SJSA1 (cell line): ENCODE measurements around the gene EVI5L. TPM values are rescaled to one million over a fixed set of nuclear protein-coding genes. Genes with fewer than 3 reads are reported as not detected.
"Not testable (repeated sequence)": the region's sequence is repeated elsewhere in the genome, so short reads cannot be mapped to it uniquely, and the experiment has no call there.

Experiments
- DNase-seq, 2 experiments: peaks; one replicate each; pipeline ENCODE4 v3.0.0-alpha.2; 2015 to 2020; ENCODE audit warnings: low spot score in 2 of 2, low read depth in 1 of 2
- H3K27ac ChIP-seq: fragments of 250-450 bp; sonication (Bioruptor Pico); 2 replicates; pipeline ENCODE4 v1.5.1; 2020; ENCODE audit warnings: mild to moderate bottlenecking, moderate library complexity
- H3K27me3 ChIP-seq: fragments of 250-450 bp; sonication (Bioruptor Pico); replicated peaks from 2 replicates; pipeline ENCODE4 v1.5.1; 2020; ENCODE audit warnings: mild to moderate bottlenecking, moderate library complexity
- H3K36me3 ChIP-seq: fragments of 250-450 bp; sonication (Bioruptor Pico); 2 replicates; pipeline ENCODE4 v1.5.1; 2020; ENCODE audit warnings: mild to moderate bottlenecking
- H3K4me1 ChIP-seq: fragments of 250-450 bp; sonication (Bioruptor Pico); replicated peaks from 2 replicates; pipeline ENCODE4 v1.6.1; 2021; ENCODE audit warnings: mild to moderate bottlenecking
- H3K4me3 ChIP-seq: fragments of 250-450 bp; sonication (Bioruptor Pico); 2 replicates; pipeline ENCODE4 v1.5.1; 2020; ENCODE audit warnings: mild to moderate bottlenecking
- H3K9me3 ChIP-seq: fragments of 250-450 bp; sonication (Bioruptor Pico); replicated peaks from 2 replicates; pipeline ENCODE4 v1.5.1; 2020; ENCODE audit warnings: mild to moderate bottlenecking
- total RNA-seq: library from RNA; depleted of rRNA; stranded (reverse); fragments of >200 nt; shearing (Covaris generic); gene quantifications from 2 replicates; pipeline ENCODE4 v1.2.3, GENCODE V29; 2014; rRNA removed

EVI5L gene
- 15.6 and 16.3 TPM in 2 replicates for total RNA-seq

GRCh38 chr19:7829561-7830271 lies at the start of gene EVI5L:
Gene EVI5L (plus strand): TSS chr19:7830218. CDS start chr19:7846543, 16,325 bp downstream.
- Histone ChIP-seq H3K27me3 (peaks cover 16% of the 10 kb centered on the region), H3K9me3 (no peaks in the 10 kb centered on the region), H3K36me3 (no peaks in the 10 kb centered on the region), H3K27ac (no peak within 1 kb of the TSS), H3K4me1 (peaks cover 5% of the 10 kb centered on the region), H3K4me3 (peak within 1 kb of the TSS; percentile 63)
- peak; percentile 99 to 100 for DNase-seq

- Histone ChIP-seq H3K27ac (no peak overlapping the region), H3K9me3 (no peaks in the 10 kb centered on the region), H3K4me1 (no peaks in the 10 kb centered on the region), H3K4me3 (no peak overlapping the region), H3K36me3 (no peaks in the 10 kb centered on the region), H3K27me3 (peaks cover 25% of the 10 kb centered on the region)
- no peak for DNase-seq
These were observed 48.9 kb upstream of the EVI5L start for GRCh38 chr19:7781157-7781556.

GRCh38 chr19:7783991-7784423 lies 46.0 kb upstream of the EVI5L start:
- no peak overlapping the region for H3K4me3 ChIP-seq
- H3K27me3 ChIP-seq = peaks cover 16% of the 10 kb centered on the region
- no peaks in the 10 kb centered on the region for H3K9me3 ChIP-seq
- H3K4me1 ChIP-seq = no peaks in the 10 kb centered on the region
- no peak overlapping the region for H3K27ac ChIP-seq
- H3K36me3 ChIP-seq = no peaks in the 10 kb centered on the region
- DNase-seq = no peak

- Histone ChIP-seq H3K36me3 (no peaks in the 10 kb centered on the region), H3K27me3 (peaks cover 16% of the 10 kb centered on the region), H3K4me3 (no peak overlapping the region), H3K9me3 (no peaks in the 10 kb centered on the region), H3K27ac (no peak overlapping the region), H3K4me1 (no peaks in the 10 kb centered on the region)
- DNase-seq = no peak
These were observed 45.2 kb upstream of the EVI5L start for GRCh38 chr19:7784856-7785255.

DNA sequence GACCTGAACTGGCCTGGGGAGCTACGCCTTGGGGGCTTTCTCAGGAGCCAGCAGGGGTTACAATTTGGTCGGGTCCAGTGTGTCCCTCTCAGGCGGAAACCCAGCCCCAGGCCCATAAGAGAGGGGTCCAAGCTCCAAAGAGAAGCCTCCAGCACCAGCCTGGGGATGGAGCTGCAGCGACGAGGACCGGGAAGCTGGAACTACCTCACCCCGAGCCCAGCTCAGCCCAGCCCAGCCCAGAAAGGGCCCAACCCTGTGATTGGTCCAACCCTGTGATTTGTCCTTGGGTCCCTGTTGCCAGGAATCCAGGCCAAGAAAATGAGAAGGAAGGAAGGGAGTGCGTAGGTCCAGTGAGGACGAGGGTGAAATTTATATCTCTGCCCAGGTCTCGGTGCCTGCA lies 42.9 kb upstream of the EVI5L start:
- H3K4me3 ChIP-seq = no peak overlapping the region
- H3K9me3 ChIP-seq = no peaks in the 10 kb centered on the region; the same call in 1 of the 2 replicates
- H3K4me1 ChIP-seq = no peaks in the 10 kb centered on the region
- H3K36me3 ChIP-seq = no peaks in the 10 kb centered on the region
- no peak overlapping the region for H3K27ac ChIP-seq
- H3K27me3 ChIP-seq = 0 out of 2 replicates have a peak, but pooled peaks cover 6% of the 10 kb centered on the region
- no peak for DNase-seq

- 0 out of 2 replicates have a peak, but pooled peaks cover 3% of the 10 kb centered on the region for H3K27me3 ChIP-seq
- no peaks in the 10 kb centered on the region for H3K4me1 ChIP-seq
- DNase-seq = no peak
- H3K27ac ChIP-seq = no peak overlapping the region
- H3K4me3 ChIP-seq = no peak overlapping the region
- no peaks in the 10 kb centered on the region for H3K36me3 ChIP-seq
- H3K9me3 ChIP-seq = no peaks in the 10 kb centered on the region; the same call in 1 of the 2 replicates
These were observed 42.3 kb upstream of the EVI5L start for GRCh38 chr19:7787602-7788177.

GRCh38 chr19:7788178-7788932 lies 41.7 kb upstream of the EVI5L start:
- Histone ChIP-seq H3K9me3 (no peaks in the 10 kb centered on the region; the same call in 1 of the 2 replicates), H3K27me3 (no peaks in the 10 kb centered on the region), H3K4me3 (no peak overlapping the region), H3K4me1 (no peaks in the 10 kb centered on the region), H3K36me3 (no peaks in the 10 kb centered on the region), H3K27ac (no peak overlapping the region)
- no peak for DNase-seq

- H3K4me3 ChIP-seq = no peak overlapping the region
- no peak overlapping the region for H3K27ac ChIP-seq
- no peaks in the 10 kb centered on the region for H3K36me3 ChIP-seq
- no peak for DNase-seq
- H3K9me3 ChIP-seq = no peaks in the 10 kb centered on the region; the same call in 1 of the 2 replicates
- H3K27me3 ChIP-seq = no peaks in the 10 kb centered on the region
- H3K4me1 ChIP-seq = no peaks in the 10 kb centered on the region
These were observed 41.1 kb upstream of the EVI5L start for GRCh38 chr19:7788933-7789323.

DNA sequence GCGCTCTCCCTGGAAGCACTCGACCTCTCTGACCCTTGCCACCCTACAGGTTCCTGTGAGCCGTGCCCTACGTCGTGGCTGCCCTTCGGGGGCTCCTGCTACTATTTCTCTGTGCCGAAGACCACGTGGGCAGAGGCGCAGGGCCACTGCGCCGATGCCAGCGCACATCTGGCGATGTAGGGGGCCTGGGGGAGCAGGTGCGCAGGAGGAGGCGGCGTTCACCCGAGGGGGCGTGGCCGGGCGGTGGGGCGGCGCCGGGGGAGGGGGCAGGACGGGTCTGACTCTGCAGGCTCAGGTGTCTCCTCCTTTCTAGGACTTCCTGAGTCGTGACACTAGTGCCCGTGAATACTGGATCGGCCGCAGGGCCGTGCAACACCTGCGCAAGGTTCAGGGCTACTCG lies 40.6 kb upstream of the EVI5L start:
- H3K9me3 ChIP-seq = no peaks in the 10 kb centered on the region; the same call in 1 of the 2 replicates
- H3K27ac ChIP-seq = no peak overlapping the region
- H3K36me3 ChIP-seq = no peaks in the 10 kb centered on the region
- no peaks in the 10 kb centered on the region for H3K4me1 ChIP-seq
- 0 out of 2 replicates have a peak, but pooled peaks cover 3% of the 10 kb centered on the region for H3K27me3 ChIP-seq
- no peak overlapping the region for H3K4me3 ChIP-seq
- no peak for DNase-seq

- H3K27ac ChIP-seq = no peak overlapping the region
- H3K4me1 ChIP-seq = no peaks in the 10 kb centered on the region
- DNase-seq = no peak
- no peaks in the 10 kb centered on the region; the same call in 1 of the 2 replicates for H3K9me3 ChIP-seq
- H3K4me3 ChIP-seq = no peak overlapping the region
- H3K27me3 ChIP-seq = 0 out of 2 replicates have a peak, but pooled peaks cover 3% of the 10 kb centered on the region
- H3K36me3 ChIP-seq = no peaks in the 10 kb centered on the region
These were observed 39.6 kb upstream of the EVI5L start for GRCh38 chr19:7790416-7790815.

DNA sequence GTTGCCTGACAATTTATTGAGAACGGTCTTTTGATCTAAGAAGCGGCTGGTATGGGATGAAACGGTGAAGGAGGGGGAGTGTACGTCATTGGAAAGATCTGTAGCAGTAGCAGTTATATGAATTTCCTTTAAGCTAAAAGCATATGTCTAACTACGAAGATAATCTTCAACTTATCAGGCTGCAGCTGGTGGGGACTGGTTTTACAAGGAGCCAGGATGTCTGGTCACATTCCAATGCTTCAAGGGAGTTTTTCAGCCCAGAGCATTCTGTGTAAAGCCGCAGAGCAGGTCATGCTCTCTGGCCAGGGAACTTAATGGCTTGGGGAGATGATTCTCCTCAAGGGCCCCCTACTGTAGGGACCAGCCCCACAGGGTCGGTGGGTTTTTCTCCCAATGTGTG lies 37.7 kb upstream of the EVI5L start:
- Histone ChIP-seq H3K4me1 (no peaks in the 10 kb centered on the region), H3K36me3 (no peaks in the 10 kb centered on the region), H3K27ac (no peak overlapping the region), H3K9me3 (no peaks in the 10 kb centered on the region; the same call in 1 of the 2 replicates), H3K27me3 (peaks cover 16% of the 10 kb centered on the region), H3K4me3 (no peak overlapping the region)
- no peak for DNase-seq

- H3K4me1 ChIP-seq, H3K27ac ChIP-seq, DNase-seq, H3K9me3 ChIP-seq, H3K4me3 ChIP-seq, H3K36me3 ChIP-seq: not testable (repeated sequence)
- peaks cover 20% of the 10 kb centered on the region for H3K27me3 ChIP-seq
These were observed 37.3 kb upstream of the EVI5L start for GRCh38 chr19:7792701-7793100.

DNA sequence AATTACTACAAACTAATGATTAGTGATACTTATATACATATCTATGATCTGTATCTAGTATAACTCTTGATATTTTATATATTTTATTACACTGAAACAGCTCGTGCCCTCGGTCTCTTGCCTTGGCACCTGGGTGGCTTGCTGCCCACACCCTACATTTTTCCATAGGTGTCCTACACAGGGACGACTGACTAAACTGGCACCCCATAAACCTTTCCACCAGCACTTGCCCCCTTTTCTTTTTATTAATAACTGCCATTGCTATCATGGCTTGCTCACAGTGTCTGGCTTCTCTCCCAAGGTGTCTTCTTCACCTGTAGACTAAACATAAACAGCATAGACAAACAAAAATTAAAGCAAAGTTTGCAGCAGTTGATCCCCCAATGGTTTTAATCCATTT lies 36.5 kb upstream of the EVI5L start:
- Histone ChIP-seq H3K36me3 (no peaks in the 10 kb centered on the region), H3K27me3 (peaks cover 28% of the 10 kb centered on the region), H3K27ac (no peak overlapping the region), H3K4me1 (no peaks in the 10 kb centered on the region), H3K4me3 (no peak overlapping the region), H3K9me3 (no peaks in the 10 kb centered on the region; the same call in 1 of the 2 replicates)
- no peak for DNase-seq
